Natural killer cell (primary cell): ENCODE measurements around the gene HS3ST2. TPM values are rescaled to one million over a fixed set of nuclear protein-coding genes. Genes with fewer than 3 reads are reported as not detected.

Experiments
- ATAC-seq, 3 donors: fragments of 150-1000 bp in 2 of 3; fragments of 200-7000 bp in 1 of 3; cut with Tn5 transposase; 1 replicate in 1 of 3; 2 replicates in 2 of 3; pipeline ENCODE4 v1.10.0; 2021; ENCODE audit warnings: mild to moderate bottlenecking in 2 of 3, moderate library complexity in 2 of 3
- DNase-seq, 2 donors: peaks; one replicate each; pipeline versions ENCODE4 v3.0.0 to v3.0.0-alpha.2; 2013 to 2021; ENCODE audit warnings: mixed read lengths in 1 of 2
- H3K27ac ChIP-seq: one replicate; pipeline ENCODE4 v1.5.1; 2013; ENCODE audit warnings: mild to moderate bottlenecking, low read length
- H3K27me3 ChIP-seq: one replicate; pipeline ENCODE4 v1.6.1; 2013; ENCODE audit warnings: low read length; ENCODE audit not compliant: control insufficient read depth, insufficient read depth
- H3K36me3 ChIP-seq: one replicate; pipeline ENCODE4 v1.6.1; 2013; ENCODE audit warnings: low read length; ENCODE audit not compliant: control insufficient read depth, insufficient read depth
- H3K4me1 ChIP-seq: one replicate; pipeline ENCODE4 v1.6.1; 2013; ENCODE audit warnings: low read length; ENCODE audit not compliant: control insufficient read depth, insufficient read depth
- H3K4me3 ChIP-seq: one replicate; pipeline ENCODE4 v1.5.1; 2013; ENCODE audit warnings: low read length
- H3K9me3 ChIP-seq: one replicate; pipeline ENCODE4 v1.6.1; 2013; ENCODE audit warnings: low read length; ENCODE audit not compliant: control insufficient read depth, insufficient read depth
- H3K27ac Mint-ChIP-seq, 2 donors: one replicate each; pipeline ENCODE4 v1.8.0; 2022; ENCODE audit warnings: mild to moderate bottlenecking in 2 of 2, mixed read lengths in 2 of 2, moderate library complexity in 1 of 2
- H3K27me3 Mint-ChIP-seq, 2 donors: one replicate each; pipeline ENCODE4 v1.8.0; 2022; ENCODE audit warnings: low read depth in 2 of 2, mixed read lengths in 2 of 2
- H3K36me3 Mint-ChIP-seq: one replicate; pipeline ENCODE4 v1.8.0; 2022; ENCODE audit warnings: mixed read lengths
- H3K4me1 Mint-ChIP-seq, 2 donors: one replicate each; pipeline ENCODE4 v1.8.0; 2022; ENCODE audit warnings: mixed read lengths in 2 of 2
- H3K4me3 Mint-ChIP-seq: one replicate; pipeline ENCODE4 v1.8.0; 2022; ENCODE audit warnings: mild to moderate bottlenecking, moderate library complexity, mixed read lengths
- H3K9me3 Mint-ChIP-seq, 2 donors: one replicate each; pipeline ENCODE4 v1.8.0; 2022; ENCODE audit warnings: mixed read lengths in 2 of 2
- CTCF ChIP-seq: fragments of 200-600 bp; IDR thresholded peaks from one replicate; pipeline ENCODE4 v1.8.0; 2022; ENCODE audit warnings: antibody characterized with exemption
- whole genome bisulfite sequencing: methylation state at CpG from one replicate; pipeline ENCODE4 v1.1.7; 2013; ENCODE audit warnings: missing lambda C conversion rate; ENCODE audit not compliant: insufficient coverage; 5-methylcytosine and 5-hydroxymethylcytosine counted together
- intact Hi-C: fragments of 100-400 bp; cut with micrococcal nuclease; formaldehyde crosslinking; loops from one replicate; pipeline ENCODE4 v1.14.2; 2022
- total RNA-seq, 4 donors: library from RNA; stranded (reverse); fragments of 120-200 nt in 1 of 4; gene quantifications; one replicate each; pipeline versions ENCODE4 v1.2.3 to v1.2.4, GENCODE V29; 2013 to 2022

Gene HS3ST2
- not detected for total RNA-seq
- total RNA-seq (2013): not detected

DNA sequence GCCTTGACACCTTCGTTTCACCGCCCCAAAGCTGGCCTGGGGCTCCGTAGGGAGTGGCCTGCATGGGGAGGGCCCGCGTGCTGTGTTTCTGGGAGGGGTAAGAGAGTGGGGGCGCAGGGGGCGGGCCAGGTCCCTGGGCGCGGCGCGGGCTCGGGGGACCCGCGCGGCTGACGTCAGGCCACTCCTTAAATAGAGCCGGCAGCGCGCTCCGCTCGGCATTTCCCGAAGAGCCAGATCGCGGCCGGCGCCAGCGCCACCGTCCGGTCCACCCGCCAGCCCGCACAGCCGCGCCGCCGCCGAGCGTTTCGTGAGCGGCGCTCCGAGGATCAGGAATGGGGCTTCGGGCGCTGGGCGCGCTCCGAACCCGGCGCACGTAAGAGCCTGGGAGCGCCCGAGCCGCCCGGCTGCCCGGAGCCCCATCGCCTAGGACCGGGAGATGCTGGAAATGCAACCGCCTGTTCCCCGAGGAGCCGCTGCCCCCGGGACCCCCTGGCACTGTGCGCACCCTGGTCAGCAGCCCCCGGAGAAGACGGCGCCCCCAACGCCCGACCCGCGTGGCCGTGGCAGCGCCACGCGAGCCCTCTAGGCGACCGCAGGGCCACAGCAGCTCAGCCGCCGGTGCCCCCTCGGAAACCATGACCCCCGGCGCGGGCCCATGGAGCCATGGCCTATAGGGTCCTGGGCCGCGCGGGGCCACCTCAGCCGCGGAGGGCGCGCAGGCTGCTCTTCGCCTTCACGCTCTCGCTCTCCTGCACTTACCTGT is at the start of gene HS3ST2:
Gene HS3ST2, plus strand, starts transcription at position 215 of the 763 bp plus-strand sequence. Its CDS starts 449 bp downstream, at position 664.
- Histone ChIP-seq H3K36me3 (no peaks in the 10 kb centered on the region), H3K4me3 (no peak within 1 kb of the TSS), H3K4me1 (no peaks in the 10 kb centered on the region), H3K9me3 (no peaks in the 10 kb centered on the region), H3K27me3 (peaks cover 6% of the 10 kb centered on the region), H3K27ac (no peak within 1 kb of the TSS)
- Mint-ChIP-seq H3K27ac (no peak within 1 kb of the TSS), H3K4me1 (no peaks in the 10 kb centered on the region), H3K4me3 (no peak within 1 kb of the TSS), H3K27me3 (peaks cover 28 to 37% of the 10 kb centered on the region in 2 donors), H3K9me3 (peaks cover 0 to 2% of the 10 kb centered on the region in 2 donors), H3K36me3 (no peaks in the 10 kb centered on the region)
- TF ChIP-seq CTCF: no peak
- ATAC-seq (no peak), DNase-seq (no peak)
- 5% methylated on average over 90 of the region's 90 CpGs for WGBS
- intact Hi-C loops: no loop called here

DNA sequence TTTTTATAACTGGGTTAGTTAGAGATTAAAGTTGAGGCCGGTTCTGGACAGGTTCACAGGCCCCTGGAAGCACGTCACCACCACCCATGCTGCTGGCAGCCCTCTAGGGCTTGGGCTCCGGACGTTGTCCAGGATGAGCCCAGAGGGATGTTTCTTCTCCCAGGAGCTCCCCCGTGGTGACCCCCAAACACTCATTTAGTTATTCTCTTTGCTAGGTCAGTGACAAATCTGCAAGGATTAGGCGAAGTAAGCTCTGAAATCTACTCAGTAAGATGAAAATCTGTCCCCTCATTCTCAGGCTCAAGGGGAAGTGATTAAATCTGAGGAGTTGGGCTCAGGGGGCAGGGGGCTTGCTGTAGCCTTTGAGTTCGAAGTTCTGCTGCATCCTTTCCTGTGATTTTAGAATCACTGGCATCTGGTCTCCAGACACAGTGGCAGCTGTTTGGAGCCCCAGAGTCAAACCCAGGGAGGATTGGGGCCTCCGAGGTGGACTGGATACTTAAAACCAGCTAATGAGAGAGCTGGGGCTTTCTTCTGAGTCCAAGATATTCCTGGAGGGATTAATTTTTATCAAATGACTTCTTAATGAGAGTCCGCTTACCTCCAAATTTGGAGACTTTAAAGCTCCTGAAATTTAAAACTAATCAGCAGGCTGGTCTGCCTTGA is 49.2 kb upstream of the HS3ST2 start:
- intact Hi-C loops: no loop called here
- H3K36me3 Mint-ChIP-seq: no peaks in the 10 kb centered on the region
- no peak for ATAC-seq
- no peaks in the 10 kb centered on the region for H3K9me3 ChIP-seq
- H3K4me3 Mint-ChIP-seq: no peak overlapping the region
- no peak overlapping the region for H3K4me3 ChIP-seq
- no peak for DNase-seq
- no peaks in the 10 kb centered on the region for H3K4me1 Mint-ChIP-seq
- no peaks in the 10 kb centered on the region for H3K4me1 ChIP-seq
- WGBS: 71% methylated on average over 9 of the region's 9 CpGs
- no peak for TF ChIP-seq CTCF
- H3K27ac ChIP-seq: no peak overlapping the region
- peaks cover 5 to 12% of the 10 kb centered on the region in 2 donors for H3K27me3 Mint-ChIP-seq
- no peak overlapping the region for H3K27ac Mint-ChIP-seq
- H3K9me3 Mint-ChIP-seq: no peaks in the 10 kb centered on the region
- H3K27me3 ChIP-seq: no peaks in the 10 kb centered on the region
- no peaks in the 10 kb centered on the region for H3K36me3 ChIP-seq

DNA sequence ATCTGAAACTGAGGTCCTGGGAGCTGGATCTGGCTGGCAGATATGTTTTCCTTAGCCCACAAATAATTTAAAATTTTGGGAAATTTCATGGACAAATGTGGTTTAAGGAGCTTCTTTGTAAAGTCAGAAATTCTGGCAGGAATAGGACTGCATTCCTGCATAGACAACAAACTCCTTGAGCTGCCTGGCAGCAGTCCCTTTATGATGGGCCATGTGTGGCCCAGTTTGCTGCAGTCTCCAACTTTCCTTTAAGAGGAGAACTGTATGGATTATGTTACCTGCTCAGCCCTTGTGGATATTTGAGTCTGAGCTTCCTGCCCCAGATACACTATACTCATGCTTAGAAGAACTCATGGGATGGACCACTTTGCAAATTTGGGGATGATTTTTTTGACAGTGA is 48.5 kb upstream of the HS3ST2 start:
- Histone ChIP-seq H3K4me3 (no peak overlapping the region), H3K27ac (no peak overlapping the region), H3K27me3 (no peaks in the 10 kb centered on the region), H3K9me3 (no peaks in the 10 kb centered on the region), H3K4me1 (no peaks in the 10 kb centered on the region), H3K36me3 (no peaks in the 10 kb centered on the region)
- ATAC-seq (no peak), DNase-seq (no peak)
- H3K27ac Mint-ChIP-seq: no peak overlapping the region
- H3K4me1 Mint-ChIP-seq: no peaks in the 10 kb centered on the region
- intact Hi-C loops: no loop called here
- H3K27me3 Mint-ChIP-seq: peaks cover 10 to 16% of the 10 kb centered on the region in 2 donors
- peaks cover 0 to 2% of the 10 kb centered on the region in 2 donors for H3K9me3 Mint-ChIP-seq
- no peak overlapping the region for H3K4me3 Mint-ChIP-seq
- no peaks in the 10 kb centered on the region for H3K36me3 Mint-ChIP-seq
- no peak for TF ChIP-seq CTCF
